HFF-Myc (cell line): ENCODE data around the gene TTC28.

Experiments used
- DNase-seq: peaks from one replicate; pipeline ENCODE4 v3.0.0-alpha.2; 2011; ENCODE audit warnings: low read depth; ENCODE audit errors: extremely low read depth
- H3K4me3 ChIP-seq: replicated peaks from 2 replicates; pipeline ENCODE4 v1.5.1; 2011; ENCODE audit warnings: low read depth, mild to moderate bottlenecking, control low read depth, low read length
- CTCF ChIP-seq: IDR thresholded peaks from 2 replicates; pipeline ENCODE4 v1.5.1; 2012; ENCODE audit warnings: mild to moderate bottlenecking, low read depth, low read length, control low read depth; ENCODE audit errors: missing control alignments

TTC28 gene

GRCh38 chr22:28017558-28017820, 662.2 kb downstream of the TTC28 start:
- no peak for TF ChIP-seq CTCF
- no peak overlapping the region for H3K4me3 ChIP-seq
- no peak for DNase-seq

DNA sequence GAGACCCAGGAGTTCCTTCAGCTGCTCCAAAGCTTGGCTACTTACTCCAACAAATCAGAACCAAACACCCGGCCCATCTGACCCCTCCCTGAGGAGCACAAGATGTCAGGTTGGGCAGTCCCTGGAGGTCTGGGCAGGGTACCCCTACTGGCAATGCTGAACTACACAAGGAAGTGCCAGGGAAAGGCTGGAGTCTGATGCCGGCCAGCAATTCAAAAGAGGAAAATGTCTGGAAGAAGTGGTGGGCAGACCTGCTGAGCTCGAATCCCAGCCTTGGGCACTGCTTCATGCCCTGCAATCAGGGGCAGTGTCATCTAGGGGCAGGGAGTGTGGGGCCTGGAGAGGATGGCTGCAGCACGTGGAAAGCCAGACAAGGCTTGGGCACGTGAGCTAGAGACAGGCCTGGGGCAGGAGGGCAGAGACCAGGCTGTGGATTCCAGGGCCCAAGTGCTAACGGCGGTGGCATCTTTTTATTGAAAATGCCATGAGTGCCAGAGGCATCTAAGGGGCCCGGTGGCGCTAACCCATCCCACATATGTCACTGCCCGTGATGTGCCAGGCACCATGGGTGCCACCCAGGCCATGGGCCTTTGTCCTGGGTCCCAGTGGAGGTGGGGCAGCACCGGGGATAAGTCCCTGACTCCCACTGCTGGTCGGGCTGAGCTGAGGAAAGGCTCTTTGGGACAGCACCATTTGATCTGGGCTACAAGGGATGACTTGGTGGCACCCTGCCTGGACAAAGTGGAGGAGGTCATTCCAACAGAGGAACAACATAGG, 662.7 kb downstream of the TTC28 start:
- no peak overlapping the region for H3K4me3 ChIP-seq
- DNase-seq = no peak
- no peak for TF ChIP-seq CTCF

- DNase-seq = no peak
- TF ChIP-seq CTCF = no peak
- no peak overlapping the region for H3K4me3 ChIP-seq
These were observed 663.7 kb downstream of the TTC28 start for GRCh38 chr22:28015676-28016601.

- no peak for DNase-seq
- TF ChIP-seq CTCF = no peak
- H3K4me3 ChIP-seq = no peak overlapping the region
These were observed 664.6 kb downstream of the TTC28 start for GRCh38 chr22:28015046-28015425.

DNA sequence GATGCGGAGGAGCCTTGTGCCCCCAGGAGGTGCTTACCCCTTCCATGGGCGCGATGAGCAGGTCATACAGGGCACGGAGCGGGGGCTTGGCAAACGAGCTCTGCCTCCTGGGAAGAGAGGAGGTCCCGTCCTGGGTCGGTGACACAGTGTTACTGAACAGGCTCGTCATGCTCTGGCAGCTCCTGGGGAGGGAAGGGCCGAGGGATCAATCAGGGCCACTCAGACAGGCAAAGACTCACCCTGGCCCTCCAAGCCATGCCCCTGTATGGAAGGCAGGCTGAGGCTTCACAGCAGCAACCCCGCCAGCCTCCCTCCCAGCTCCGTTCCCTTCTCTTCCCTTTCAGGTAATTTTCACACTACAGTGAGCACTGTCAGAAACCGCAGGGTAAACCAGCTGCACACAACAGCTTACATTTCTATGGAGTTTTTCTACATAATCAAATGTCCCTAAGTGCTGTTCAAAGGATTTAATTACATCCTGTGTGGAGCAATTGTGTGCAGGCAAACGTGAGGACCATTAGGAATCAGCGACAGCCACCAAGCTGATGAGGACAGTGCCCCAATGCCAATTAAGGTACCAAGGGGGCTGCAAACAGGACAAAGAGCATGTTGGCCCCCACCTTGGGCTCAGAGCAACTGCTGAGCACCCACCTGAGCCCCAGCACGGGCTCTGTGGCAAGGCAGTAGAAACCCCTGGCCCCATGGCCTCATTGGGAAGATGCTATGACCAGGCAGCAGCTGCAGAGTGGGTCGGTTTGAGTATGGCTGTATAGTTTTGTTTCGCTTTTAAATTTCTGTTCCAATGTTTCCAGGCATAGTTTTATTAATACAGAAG, 665.2 kb downstream of the TTC28 start:
- no peak for DNase-seq
- TF ChIP-seq CTCF = no peak
- no peak overlapping the region for H3K4me3 ChIP-seq

DNA sequence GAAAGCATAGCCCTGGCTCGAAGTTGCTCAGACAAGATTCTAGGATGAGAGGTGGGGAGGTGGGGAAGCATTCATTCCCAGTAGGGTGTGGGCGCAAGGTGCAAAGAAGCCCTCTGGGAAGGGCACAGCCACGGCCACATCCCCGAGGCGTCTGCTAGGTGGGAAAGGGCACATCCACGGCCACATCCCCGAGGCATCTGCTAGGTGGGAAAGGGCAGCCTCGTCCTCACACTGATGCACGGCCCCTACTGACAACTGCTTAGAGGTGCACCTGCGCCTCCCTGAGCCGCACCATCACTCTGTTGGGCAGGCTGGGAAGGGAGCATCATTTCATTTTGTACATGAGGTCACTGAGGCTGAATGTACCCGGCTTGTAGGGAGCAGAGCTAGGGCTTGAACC, 666.0 kb downstream of the TTC28 start:
- no peak for TF ChIP-seq CTCF
- DNase-seq = no peak
- H3K4me3 ChIP-seq = no peak overlapping the region
